A673 (cell line): ENCODE results near the gene ADCY3. TPM values are rescaled to one million over a fixed set of nuclear protein-coding genes. Genes with fewer than 3 reads are reported as not detected.

Experiments
- BruUV-seq: library from RNA; stranded (reverse); fragments of 400-500 nt; replicated peaks from 2 replicates; lab custom pipeline; 2021; lab: Mats Ljungman, UMichigan
- CTCF ChIA-PET: fragments of 300-600 bp; sonication (Branson Sonifier 250); formaldehyde crosslinking; loops from one replicate; lab custom pipeline; 2022; ENCODE audit warnings: antibody characterized with exemption; lab: Charles Lee
- POLR2A ChIA-PET: fragments of 300-600 bp; sonication (Branson Sonifier 250); formaldehyde crosslinking; loops from one replicate; lab custom pipeline; 2022; ENCODE audit warnings: antibody characterized with exemption; ENCODE audit not compliant: low non-redundant PET; lab: Charles Lee
- DNase-seq: peaks from one replicate; pipeline ENCODE4 v3.0.0-alpha.2; 2015; ENCODE audit warnings: low spot score
- H3K27ac ChIP-seq: fragments of 200-600 bp; sonication (generic); 2 replicates; pipeline ENCODE4 v1.5.1; 2016; ENCODE audit warnings: mixed run types, low read depth, mild to moderate bottlenecking, mixed read lengths, antibody characterized with exemption, low read length; ENCODE audit not compliant: poor library complexity, severe bottlenecking
- H3K27me3 ChIP-seq: fragments of 200-600 bp; sonication (generic); replicated peaks from 2 replicates; pipeline ENCODE4 v1.6.1; 2017; ENCODE audit warnings: mixed run types, low read depth, mild to moderate bottlenecking, mixed read lengths, antibody characterized with exemption, low read length; ENCODE audit not compliant: insufficient read depth, poor library complexity
- H3K36me3 ChIP-seq: fragments of 200-600 bp; sonication (generic); 2 replicates; pipeline ENCODE4 v1.6.1; 2016; ENCODE audit warnings: mixed run types, mild to moderate bottlenecking, mixed read lengths, antibody characterized with exemption, low read length; ENCODE audit not compliant: insufficient read depth, poor library complexity, severe bottlenecking
- H3K4me1 ChIP-seq: fragments of 200-600 bp; sonication (generic); 2 replicates; pipeline ENCODE4 v1.6.1; 2017; ENCODE audit warnings: mixed run types, mild to moderate bottlenecking, mixed read lengths, antibody characterized with exemption, low read length; ENCODE audit not compliant: insufficient read depth, poor library complexity, severe bottlenecking
- H3K4me3 ChIP-seq: fragments of 200-600 bp; sonication (generic); 2 replicates; pipeline ENCODE4 v1.5.1; 2016; ENCODE audit warnings: low read depth, mixed run types, mild to moderate bottlenecking, mixed read lengths, low read length; ENCODE audit not compliant: poor library complexity, severe bottlenecking
- H3K9me3 ChIP-seq: fragments of 200-600 bp; sonication (generic); 2 replicates; pipeline ENCODE4 v1.6.1; 2016; ENCODE audit warnings: mixed run types, low read depth, mild to moderate bottlenecking, mixed read lengths, antibody characterized with exemption, low read length; ENCODE audit not compliant: poor library complexity, severe bottlenecking
- EZH2 ChIP-seq: fragments of 200-600 bp; sonication (generic); IDR thresholded peaks from 2 replicates; pipeline ENCODE4 v1.6.1; 2017; ENCODE audit warnings: borderline replicate concordance, low read depth, mild to moderate bottlenecking, mixed read lengths, antibody characterized with exemption, low read length; ENCODE audit not compliant: poor library complexity, severe bottlenecking
- intact Hi-C: fragments of 100-400 bp; cut with micrococcal nuclease; formaldehyde crosslinking; loops from one replicate; pipeline ENCODE4 v1.10.0; 2022; ENCODE audit not compliant: unreplicated experiment
- total RNA-seq: library from RNA; stranded (reverse); gene quantifications from 2 replicates; pipeline ENCODE4 v1.2.3, GENCODE V29; 2021
- TF ChIP-seq, protein P1 (sequence below): fragments of 300-800, 200-600 bp; sonication (generic); conservative IDR thresholded peaks from 2 replicates; pipeline ENCODE4 v1.5.1; 2017; ENCODE audit warnings: low read depth, mild to moderate bottlenecking, antibody characterized with exemption, low read length, moderate library complexity, mixed read lengths

The ADCY3 gene
- total RNA-seq, 1 experiment from 2014 or later: 42.2 TPM

DNA sequence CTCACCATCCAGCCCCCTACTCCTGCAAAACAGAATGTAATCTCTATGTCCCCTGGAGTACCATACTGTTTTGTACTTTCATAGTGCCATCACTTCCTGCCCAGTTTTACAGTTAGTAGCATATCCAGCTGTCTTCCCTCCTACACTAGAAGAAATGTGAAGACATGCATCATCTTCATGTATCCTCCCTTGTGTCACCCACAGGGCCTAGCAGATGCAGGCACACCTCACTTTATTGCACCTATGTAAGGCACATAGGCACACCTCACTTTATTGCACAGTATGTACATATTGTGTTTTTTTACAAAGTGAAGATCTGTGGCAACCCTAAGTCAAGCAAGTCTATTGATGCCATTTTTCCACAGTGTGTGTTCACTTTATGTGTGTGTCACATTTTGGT lies 39.7 kb upstream of the ADCY3 start:
- intact Hi-C loops: no loop called here
- Histone ChIP-seq H3K36me3 (peaks cover 26% of the 10 kb centered on the region), H3K27ac (no peak overlapping the region), H3K4me3 (no peak overlapping the region), H3K27me3 (no peaks in the 10 kb centered on the region), H3K9me3 (peaks cover 8% of the 10 kb centered on the region), H3K4me1 (no peaks in the 10 kb centered on the region)
- ChIA-PET CTCF (no interaction called here), POLR2A (no interaction called here)
- DNase-seq: no peak
- TF ChIP-seq, protein P1, sequence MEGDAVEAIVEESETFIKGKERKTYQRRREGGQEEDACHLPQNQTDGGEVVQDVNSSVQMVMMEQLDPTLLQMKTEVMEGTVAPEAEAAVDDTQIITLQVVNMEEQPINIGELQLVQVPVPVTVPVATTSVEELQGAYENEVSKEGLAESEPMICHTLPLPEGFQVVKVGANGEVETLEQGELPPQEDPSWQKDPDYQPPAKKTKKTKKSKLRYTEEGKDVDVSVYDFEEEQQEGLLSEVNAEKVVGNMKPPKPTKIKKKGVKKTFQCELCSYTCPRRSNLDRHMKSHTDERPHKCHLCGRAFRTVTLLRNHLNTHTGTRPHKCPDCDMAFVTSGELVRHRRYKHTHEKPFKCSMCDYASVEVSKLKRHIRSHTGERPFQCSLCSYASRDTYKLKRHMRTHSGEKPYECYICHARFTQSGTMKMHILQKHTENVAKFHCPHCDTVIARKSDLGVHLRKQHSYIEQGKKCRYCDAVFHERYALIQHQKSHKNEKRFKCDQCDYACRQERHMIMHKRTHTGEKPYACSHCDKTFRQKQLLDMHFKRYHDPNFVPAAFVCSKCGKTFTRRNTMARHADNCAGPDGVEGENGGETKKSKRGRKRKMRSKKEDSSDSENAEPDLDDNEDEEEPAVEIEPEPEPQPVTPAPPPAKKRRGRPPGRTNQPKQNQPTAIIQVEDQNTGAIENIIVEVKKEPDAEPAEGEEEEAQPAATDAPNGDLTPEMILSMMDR: no peak
- no peak for TF ChIP-seq EZH2
- no TSS peak for BruUV-seq

DNA sequence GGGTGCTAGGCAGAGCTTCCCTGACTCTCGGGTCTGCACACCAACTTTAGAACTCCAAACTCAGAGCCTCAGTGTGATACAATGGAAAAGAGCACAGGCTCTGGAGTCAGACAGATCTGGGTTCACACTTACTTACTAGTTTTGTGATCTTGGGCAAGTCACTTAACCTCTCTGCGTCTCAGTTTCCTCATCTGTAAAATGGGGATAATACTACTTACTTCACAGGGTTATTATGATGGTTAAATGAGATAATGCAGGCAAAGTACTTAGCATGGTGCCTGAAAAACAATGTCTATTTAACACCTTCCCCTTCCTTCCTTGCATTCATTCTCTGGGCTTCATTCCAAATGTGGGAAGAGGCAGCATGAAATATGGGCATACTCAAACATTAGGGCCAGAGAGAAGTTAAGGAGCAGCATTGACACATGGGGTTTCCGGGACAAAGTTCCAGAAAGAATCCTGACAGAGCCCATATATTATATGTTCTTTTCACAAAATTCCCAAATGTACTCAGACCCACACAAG lies 38.4 kb upstream of the ADCY3 start:
- H3K4me3 ChIP-seq: no peak overlapping the region
- H3K36me3 ChIP-seq: peaks cover 35% of the 10 kb centered on the region
- H3K27ac ChIP-seq: no peak overlapping the region
- ChIA-PET CTCF (no interaction called here), POLR2A (interaction anchor here (0.7 kb wide), 1 partner anchor 372 kb away, joined by 6 read pairs; no protein-coding TSS in a partner anchor)
- peaks cover 8% of the 10 kb centered on the region for H3K9me3 ChIP-seq
- no peaks in the 10 kb centered on the region for H3K4me1 ChIP-seq
- no TSS peak for BruUV-seq
- intact Hi-C loops: no loop called here
- DNase-seq: no peak
- H3K27me3 ChIP-seq: no peaks in the 10 kb centered on the region
- no peak for TF ChIP-seq EZH2
- TF ChIP-seq, protein P1: no peak

DNA sequence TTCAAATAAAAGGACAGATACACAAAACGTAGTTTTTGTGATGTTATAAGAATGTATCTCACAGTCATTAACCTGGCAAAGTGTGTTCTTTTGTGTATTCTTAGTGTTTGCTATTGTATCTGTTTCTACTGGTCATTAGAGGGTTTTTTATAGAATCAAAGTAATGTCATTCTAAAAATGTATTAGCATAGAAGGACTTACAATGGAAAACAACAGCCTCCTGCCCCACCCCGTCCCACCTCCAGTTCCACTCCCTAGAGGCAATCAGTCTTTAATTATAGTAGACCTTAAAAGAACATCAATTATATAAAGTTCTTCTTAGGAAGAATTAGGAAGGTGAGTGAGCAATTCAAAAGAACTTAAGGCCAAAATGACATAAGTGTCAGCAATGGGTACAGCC lies 37.9 kb upstream of the ADCY3 start:
- ChIA-PET POLR2A (no interaction called here), CTCF (no interaction called here)
- Histone ChIP-seq H3K4me1 (no peaks in the 10 kb centered on the region), H3K4me3 (no peak overlapping the region), H3K27me3 (no peaks in the 10 kb centered on the region), H3K27ac (no peak overlapping the region), H3K36me3 (peaks cover 35% of the 10 kb centered on the region), H3K9me3 (peaks cover 8% of the 10 kb centered on the region)
- intact Hi-C loops: no loop called here
- DNase-seq: no peak
- BruUV-seq: no TSS peak
- no peak for TF ChIP-seq EZH2
- TF ChIP-seq, protein P1: no peak
